GM23338 (cell line): ENCODE measurements around the gene UBALD1. TPM values are rescaled to one million over a fixed set of nuclear protein-coding genes. Genes with fewer than 3 reads are reported as not detected.

Source experiments
- ATAC-seq: fragments of 200-7000 bp; cut with Tn5 transposase; 3 replicates; pipeline ENCODE4 v1.9.1; 2020
- DNase-seq: peaks from one replicate; pipeline ENCODE4 v3.0.0-alpha.2; 2015; ENCODE audit warnings: low spot score
- H2AFZ ChIP-seq: fragments of 200-600 bp; sonication (generic); 2 replicates; pipeline ENCODE4 v1.8.0; 2016; ENCODE audit warnings: antibody characterized with exemption, mild to moderate bottlenecking, moderate library complexity
- H3F3A ChIP-seq: fragments of 200-600 bp; sonication (generic); replicated peaks from 2 replicates; pipeline ENCODE4 v1.8.0; 2017; ENCODE audit warnings: antibody characterized with exemption, mixed run types, low read depth
- H3K27ac ChIP-seq: fragments of 200-600 bp; sonication (generic); 2 replicates; pipeline ENCODE4 v1.6.1; 2016; ENCODE audit warnings: low read depth
- H3K27me3 ChIP-seq: fragments of 200-600 bp; sonication (generic); 2 replicates; pipeline ENCODE4 v1.8.0; 2016; ENCODE audit warnings: mild to moderate bottlenecking, mixed run types, moderate library complexity; ENCODE audit not compliant: insufficient read depth
- H3K36me3 ChIP-seq: fragments of 200-600 bp; sonication (generic); 2 replicates; pipeline ENCODE4 v1.8.0; 2016; ENCODE audit warnings: mild to moderate bottlenecking; ENCODE audit not compliant: insufficient read depth
- H3K4me1 ChIP-seq: fragments of 200-600 bp; sonication (generic); 2 replicates; pipeline ENCODE4 v1.8.0; 2016; ENCODE audit warnings: mild to moderate bottlenecking, moderate library complexity; ENCODE audit not compliant: insufficient read depth
- H3K4me2 ChIP-seq: fragments of 200-600 bp; sonication (generic); 2 replicates; pipeline ENCODE4 v1.7.1; 2017; ENCODE audit warnings: mixed run types
- H3K4me3 ChIP-seq: fragments of 200-600 bp; sonication (generic); 2 replicates; pipeline ENCODE4 v1.6.1; 2016; ENCODE audit warnings: mixed run types
- H3K79me2 ChIP-seq: fragments of 200-600 bp; sonication (generic); replicated peaks from 2 replicates; pipeline ENCODE4 v1.8.0; 2017; ENCODE audit warnings: mild to moderate bottlenecking; ENCODE audit not compliant: insufficient read depth
- H3K9me2 ChIP-seq: fragments of 200-600 bp; sonication (generic); 2 replicates; pipeline ENCODE4 v1.8.0; 2017; ENCODE audit not compliant: insufficient read depth
- H4K20me1 ChIP-seq: fragments of 200-600 bp; sonication (generic); replicated peaks from 2 replicates; pipeline ENCODE4 v1.8.0; 2017; ENCODE audit warnings: mild to moderate bottlenecking; ENCODE audit not compliant: insufficient read depth
- H3K27ac Mint-ChIP-seq: 2 replicates; pipeline ENCODE4 v1.8.0; 2020; ENCODE audit warnings: inconsistent platforms, mild to moderate bottlenecking, moderate library complexity, mixed read lengths
- H3K27me3 Mint-ChIP-seq: 3 replicates; pipeline ENCODE4 v1.8.0; 2022; ENCODE audit warnings: low read depth, mild to moderate bottlenecking, moderate library complexity, mixed read lengths, inconsistent platforms; ENCODE audit not compliant: insufficient read depth, poor library complexity
- H3K36me3 Mint-ChIP-seq: 3 replicates; pipeline ENCODE4 v1.8.0; 2021; ENCODE audit warnings: low read depth, mild to moderate bottlenecking, inconsistent platforms, moderate library complexity, mixed read lengths
- H3K4me1 Mint-ChIP-seq: 3 replicates; pipeline ENCODE4 v1.8.0; 2020; ENCODE audit warnings: mild to moderate bottlenecking, inconsistent platforms, mixed read lengths
- H3K4me3 Mint-ChIP-seq: 3 replicates; pipeline ENCODE4 v1.8.0; 2021; ENCODE audit warnings: moderate library complexity, mild to moderate bottlenecking, inconsistent platforms, mixed read lengths
- H3K9me3 Mint-ChIP-seq: 3 replicates; pipeline ENCODE4 v1.8.0; 2020; ENCODE audit warnings: moderate library complexity, mild to moderate bottlenecking, inconsistent platforms, mixed read lengths
- CREB1 ChIP-seq: fragments of 250-450 bp; sonication (Bioruptor Pico); IDR thresholded peaks from 2 replicates; pipeline ENCODE4 v1.5.0; 2020; ENCODE audit warnings: low read depth, mild to moderate bottlenecking, moderate library complexity
- CTCF ChIP-seq, 2 experiments: fragments of 200-600 bp in 1 of 2; sonication (generic) in 1 of 2; conservative IDR thresholded peaks; 2 replicates each; pipeline versions ENCODE4 v1.5.1 to v1.6.1; 2016 to 2017; ENCODE audit warnings: antibody characterized with exemption in 2 of 2, low read depth in 2 of 2, mild to moderate bottlenecking in 2 of 2, moderate library complexity in 1 of 2
- ETS1 ChIP-seq: IDR thresholded peaks from 2 replicates; pipeline ENCODE4 v1.6.1; 2016; ENCODE audit warnings: antibody characterized with exemption
- EZH2 ChIP-seq: fragments of 200-600 bp; sonication (generic); IDR thresholded peaks from one replicate; pipeline ENCODE4 v1.8.0; 2017; ENCODE audit warnings: antibody characterized with exemption, mild to moderate bottlenecking, low read depth; ENCODE audit not compliant: unreplicated experiment
- EZH2phosphoT487 ChIP-seq: fragments of 200-600 bp; sonication (generic); IDR thresholded peaks from one replicate; pipeline ENCODE4 v1.8.1; 2018; ENCODE audit warnings: antibody characterized with exemption; ENCODE audit not compliant: unreplicated experiment
- JUNB ChIP-seq: IDR thresholded peaks from one replicate; pipeline ENCODE4 v1.6.1; 2016; ENCODE audit warnings: antibody characterized with exemption; ENCODE audit not compliant: unreplicated experiment
- NANOG ChIP-seq: IDR thresholded peaks from 2 replicates; pipeline ENCODE4 v1.6.1; 2016; ENCODE audit warnings: antibody characterized with exemption, borderline replicate concordance
- POLR2AphosphoS5 ChIP-seq: IDR thresholded peaks from 2 replicates; pipeline ENCODE4 v1.6.1; 2016; ENCODE audit warnings: antibody characterized with exemption, low read depth
- STAT1 ChIP-seq: IDR thresholded peaks from one replicate; pipeline ENCODE4 v1.6.1; 2016; ENCODE audit warnings: antibody characterized with exemption; ENCODE audit not compliant: unreplicated experiment
- ZNF462 ChIP-seq: fragments of 250-450 bp; sonication (Bioruptor Pico); IDR thresholded peaks from 2 replicates; pipeline ENCODE4 v1.5.0; 2020; ENCODE audit warnings: mild to moderate bottlenecking, moderate library complexity
- polyA plus RNA-seq: library from polyadenylated mRNA; unstranded; fragments of >200 nt; fragmentation: Nextera tagmentation; extraction: Ambion mirVana; gene quantifications from 2 replicates; pipeline ENCODE4 v1.2.1, GENCODE V29; 2016
- total RNA-seq: library from RNA; depleted of rRNA; stranded (reverse); fragments of >200 nt; shearing (Covaris generic); gene quantifications from 2 replicates; pipeline ENCODE4 v1.2.3, GENCODE V29; 2014

Gene UBALD1
- total and polyA plus RNA-seq, 2 experiments from 2014 or later: 20.7 to 32.8 TPM

GRCh38 chr16:4633910-4634635 is 19.4 kb upstream of the UBALD1 start:
- no peak for TF ChIP-seq POLR2AphosphoS5
- no peak for TF ChIP-seq CREB1 (CRISPR knock-in tag)
- TF ChIP-seq JUNB: no peak
- Histone ChIP-seq H3K4me2 (no peak overlapping the region), H3K27me3 (no peaks in the 10 kb centered on the region), H3K9me2 (no peaks in the 10 kb centered on the region), H3K4me1 (no peaks in the 10 kb centered on the region), H3K4me3 (no peak overlapping the region), H3K79me2 (peaks cover 93% of the 10 kb centered on the region), H4K20me1 (peaks cover 10% of the 10 kb centered on the region), H3K36me3 (no peaks in the 10 kb centered on the region), H2AFZ (no peak overlapping the region), H3F3A (no peaks in the 10 kb centered on the region), H3K27ac (peak overlapping the region; percentile 45; the same call in 1 of the 2 replicates)
- Mint-ChIP-seq H3K36me3 (peaks cover 3% of the 10 kb centered on the region; the same call in 2 of the 3 replicates), H3K4me3 (no peak overlapping the region), H3K27ac (0 out of 2 replicates have a peak overlapping the region, but pooled peaks have one; percentile 40), H3K9me3 (no peaks in the 10 kb centered on the region), H3K4me1 (peaks cover 7% of the 10 kb centered on the region), H3K27me3 (peaks cover 4% of the 10 kb centered on the region)
- DNase-seq (no peak), ATAC-seq (no peak)

- Histone ChIP-seq H3K4me3 (no peak overlapping the region), H3K9me2 (no peaks in the 10 kb centered on the region), H3K4me2 (no peak overlapping the region), H3K27ac (no peak overlapping the region), H4K20me1 (peaks cover 17% of the 10 kb centered on the region), H3K4me1 (no peaks in the 10 kb centered on the region), H3K36me3 (peaks cover 4% of the 10 kb centered on the region; the same call in 1 of the 2 replicates), H3F3A (no peaks in the 10 kb centered on the region), H3K79me2 (peaks cover 97% of the 10 kb centered on the region), H3K27me3 (no peaks in the 10 kb centered on the region), H2AFZ (no peak overlapping the region)
- H3K36me3 Mint-ChIP-seq: peaks cover 5% of the 10 kb centered on the region; the same call in 1 of the 3 replicates
- H3K4me3 Mint-ChIP-seq: no peak overlapping the region
- ATAC-seq (no peak), DNase-seq (no peak)
- no peak overlapping the region for H3K27ac Mint-ChIP-seq
- H3K4me1 Mint-ChIP-seq: peaks cover 13% of the 10 kb centered on the region
- peaks cover 2% of the 10 kb centered on the region for H3K27me3 Mint-ChIP-seq
- no peaks in the 10 kb centered on the region for H3K9me3 Mint-ChIP-seq
- TF ChIP-seq JUNB (no peak), ETS1 (no peak), POLR2AphosphoS5 (no peak), ZNF462 (no peak), NANOG (no peak), EZH2phosphoT487 (no peak), EZH2 (no peak), CTCF (conservative IDR thresholded peaks at IDR 0.05; ENCODE audit: low read depth in 2 of 2) (no peak), STAT1 (no peak)
These were observed 16.8 kb upstream of the UBALD1 start for GRCh38 chr16:4631444-4631843.
